GM19467 (cell line): Measurements from ENCODE around the gene ADD2.

Experiments
- ATAC-seq: cut with Tn5 transposase; IDR thresholded peaks from one replicate; pipeline ENCODE4 v1.9.1; 2021; ENCODE audit warnings: mild to moderate bottlenecking, moderate library complexity; ENCODE audit not compliant: unreplicated experiment

Gene ADD2

DNA sequence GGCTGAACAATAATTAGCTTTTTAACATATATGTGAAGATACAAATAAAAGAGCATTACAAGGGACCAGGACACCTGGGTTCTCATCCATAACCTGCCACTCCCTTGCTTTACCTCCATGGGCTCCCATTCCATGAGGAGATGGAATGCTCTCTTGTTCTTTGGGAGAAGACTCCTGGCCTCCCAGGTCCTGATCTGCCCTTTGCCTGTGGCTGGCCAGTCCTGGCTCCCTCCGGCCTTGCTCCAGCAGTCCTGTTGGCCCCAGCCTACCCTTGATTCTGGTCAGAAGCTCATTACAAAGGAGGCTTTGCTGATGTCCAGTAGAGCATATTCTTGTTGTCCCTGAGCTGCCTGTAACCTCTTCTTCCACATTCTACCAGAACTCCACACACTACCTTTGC is 60.3 kb downstream of the ADD2 start:
- no peak for ATAC-seq

DNA sequence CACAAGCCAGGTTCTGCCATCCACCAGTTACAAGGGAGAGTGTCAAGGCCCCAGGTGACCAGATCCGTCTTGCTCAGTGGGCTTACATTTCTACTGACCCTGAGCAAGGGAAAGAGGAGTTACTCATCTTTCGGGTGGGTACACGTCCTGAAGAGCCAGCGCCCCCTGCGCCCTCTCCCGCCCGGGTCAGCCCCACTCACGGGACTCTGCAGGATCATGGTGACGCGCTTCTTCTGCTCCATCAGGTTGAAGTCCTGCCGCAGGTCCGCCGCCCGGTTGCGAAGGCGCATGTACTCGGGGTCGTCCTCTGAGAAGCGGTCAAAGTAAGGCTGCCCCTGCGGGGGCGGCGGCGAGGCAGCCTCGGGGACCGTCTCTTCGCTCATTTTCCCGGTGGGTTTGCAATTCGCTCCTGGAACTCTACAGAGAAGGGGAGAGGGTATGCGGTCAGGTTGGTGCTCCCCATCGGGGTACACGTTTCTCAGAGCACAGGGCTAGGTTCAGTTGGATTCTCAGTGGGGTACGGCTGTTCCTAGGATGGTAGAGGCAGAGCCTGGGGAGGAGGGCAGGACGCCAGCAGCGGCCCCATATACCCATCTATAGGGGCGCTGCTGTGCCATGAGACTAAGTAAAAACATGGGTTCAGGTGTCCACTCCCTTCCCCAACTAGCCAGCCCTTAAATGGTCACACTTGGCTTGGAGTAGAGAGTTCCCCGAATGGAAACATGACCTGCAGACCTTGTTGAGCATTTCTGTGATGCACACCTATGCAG is 61.8 kb downstream of the ADD2 start:
- ATAC-seq = no peak

DNA sequence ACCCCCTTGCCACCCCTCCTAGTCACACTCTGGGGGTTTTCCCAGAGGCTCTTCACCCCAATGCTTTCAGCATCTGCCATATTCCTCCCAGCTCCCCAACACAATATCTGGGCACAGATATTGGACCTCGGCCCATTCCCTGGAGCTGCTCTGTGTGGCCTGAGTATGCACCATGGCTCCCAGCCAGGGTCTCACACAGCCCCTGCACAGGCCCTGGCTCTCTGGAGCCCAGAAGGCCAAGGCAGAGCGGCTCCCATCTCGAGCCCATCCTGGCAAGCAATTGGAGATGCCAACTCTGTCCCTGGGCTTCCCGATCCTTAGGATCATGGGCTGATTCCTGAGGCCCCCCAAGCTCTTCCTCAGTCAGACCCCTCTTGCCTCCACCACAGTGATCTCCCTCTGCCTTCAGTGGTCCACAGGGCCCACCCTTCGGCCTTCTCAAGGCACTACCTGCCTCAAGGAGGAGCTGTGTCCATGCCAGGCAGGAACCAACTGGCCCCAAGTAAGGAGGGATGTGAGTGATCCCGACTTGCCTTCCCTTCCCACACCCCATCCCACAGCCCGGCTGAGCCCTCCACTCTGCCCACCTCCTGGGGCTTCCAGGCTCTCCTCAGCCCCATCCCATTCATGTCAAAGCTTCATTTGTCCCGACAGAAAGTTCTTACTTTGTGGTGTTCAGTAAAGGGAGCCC is 62.7 kb downstream of the ADD2 start:
- ATAC-seq = no peak

DNA sequence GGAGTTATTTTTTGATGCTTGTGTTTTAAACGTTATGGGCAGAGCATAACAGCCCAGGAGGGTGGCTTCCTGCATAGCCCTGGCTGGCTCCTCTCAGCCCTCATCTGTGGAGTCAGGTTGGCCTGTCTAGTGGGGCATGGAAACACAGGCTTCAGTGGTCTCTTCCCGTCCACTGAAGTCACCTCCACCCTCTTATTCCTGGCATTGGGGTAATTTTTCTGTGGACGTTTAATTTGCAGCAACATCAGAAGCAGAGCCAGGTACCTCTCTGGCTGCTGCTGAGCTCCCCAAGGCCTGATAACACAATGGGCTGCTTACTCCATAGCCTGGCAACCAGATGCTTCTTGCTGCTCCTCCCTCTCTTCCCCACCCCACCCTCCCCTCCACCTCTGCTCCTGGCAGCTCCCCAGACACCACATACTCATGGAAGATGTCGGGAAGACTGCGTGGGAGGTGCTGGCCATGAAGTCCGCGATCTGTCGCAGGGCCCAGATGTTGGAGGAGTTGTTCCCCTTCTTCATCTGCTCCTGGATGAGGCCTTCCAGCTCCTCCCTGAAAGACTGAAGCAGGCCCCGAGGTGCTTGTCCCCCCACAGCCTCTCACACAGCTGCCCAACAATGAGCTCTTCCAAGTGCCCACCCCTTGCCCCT is 64.0 kb downstream of the ADD2 start:
- no peak for ATAC-seq

DNA sequence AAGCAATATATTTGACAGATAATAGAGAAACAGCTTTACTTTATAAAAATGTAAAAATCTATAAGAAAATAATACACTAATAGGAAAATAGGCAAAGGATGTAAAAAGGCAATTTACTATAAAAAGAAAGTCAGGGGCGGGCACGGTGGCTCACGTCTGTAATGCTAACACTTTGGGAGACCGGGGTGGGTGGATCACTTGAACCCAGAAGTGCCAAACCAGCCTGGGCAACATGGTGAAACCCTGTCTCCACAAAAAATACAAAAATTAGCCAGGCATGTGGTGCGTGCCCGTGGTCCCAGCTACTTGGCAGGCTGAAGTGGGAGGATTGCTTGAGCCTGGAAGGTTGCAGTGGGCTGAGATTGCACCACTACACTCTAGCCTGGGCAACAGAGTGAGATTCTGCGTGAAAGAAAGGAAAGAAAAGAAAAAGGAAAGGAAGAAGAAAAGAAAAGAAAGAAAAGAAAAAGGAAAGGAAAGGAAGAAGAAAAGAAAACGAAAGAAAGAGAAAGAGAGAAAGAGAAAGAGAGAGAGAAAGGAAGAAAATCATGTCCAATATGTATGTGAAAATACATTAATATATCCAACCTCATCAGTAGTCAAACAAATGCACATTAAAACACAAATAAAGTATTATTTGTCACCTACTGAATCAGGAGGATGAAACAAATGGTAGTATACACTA is 65.1 kb downstream of the ADD2 start:
- no peak for ATAC-seq

DNA sequence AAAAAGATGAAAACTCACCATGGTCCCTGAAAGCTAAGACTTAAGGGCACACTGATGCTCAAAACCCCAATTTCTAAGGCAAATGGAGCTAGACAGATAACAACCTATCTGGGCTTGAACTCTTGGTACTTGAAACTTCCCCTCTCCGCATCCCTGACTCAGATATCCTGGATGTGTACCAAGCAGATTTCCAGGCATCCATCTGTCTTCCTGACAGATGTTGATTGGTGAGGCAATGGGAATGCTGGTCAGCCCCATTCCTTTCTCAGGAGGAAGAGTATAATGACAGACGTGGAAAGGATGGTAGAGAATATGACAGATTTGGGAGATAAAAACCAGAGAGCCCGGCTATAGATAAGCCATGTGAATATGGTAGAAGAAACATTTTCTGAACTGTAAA is 69.2 kb downstream of the ADD2 start:
- ATAC-seq = no peak

DNA sequence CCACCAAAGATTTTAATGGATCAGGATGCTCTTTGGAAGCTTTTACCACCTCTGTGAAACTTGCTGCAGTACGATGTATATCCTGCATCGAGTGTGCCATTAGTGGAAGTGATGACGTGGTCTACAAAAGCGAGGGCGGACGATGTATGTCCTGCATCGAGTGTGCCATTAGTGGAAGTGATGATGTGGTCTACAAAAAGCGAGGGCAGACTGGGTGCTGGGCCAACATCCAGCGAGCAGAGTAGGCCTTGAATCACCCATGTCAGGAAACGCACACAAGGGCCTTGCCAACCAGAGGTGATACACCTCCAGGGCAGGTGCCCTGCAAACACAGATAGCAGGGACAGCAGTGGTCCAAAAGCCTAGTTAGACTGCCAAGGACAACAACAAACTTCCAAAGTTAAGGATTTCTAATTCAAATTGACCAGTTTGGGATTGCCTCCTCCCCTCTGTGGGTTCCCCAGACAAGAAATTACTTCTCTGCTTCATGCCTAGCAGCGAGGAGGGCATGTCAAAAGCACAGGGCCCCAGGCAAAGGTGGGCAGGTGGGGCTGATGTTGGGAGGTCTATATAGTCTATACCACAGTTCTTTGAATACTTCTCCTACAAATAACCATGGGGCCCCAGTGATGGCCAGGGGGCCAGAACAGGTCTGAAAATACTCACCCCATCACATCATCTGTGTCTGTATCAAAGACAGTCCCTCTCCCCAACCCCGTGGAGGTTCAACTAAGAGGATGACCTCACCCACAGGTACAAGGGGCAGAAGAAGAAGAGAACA is 70.2 kb downstream of the ADD2 start:
- no peak for ATAC-seq

DNA sequence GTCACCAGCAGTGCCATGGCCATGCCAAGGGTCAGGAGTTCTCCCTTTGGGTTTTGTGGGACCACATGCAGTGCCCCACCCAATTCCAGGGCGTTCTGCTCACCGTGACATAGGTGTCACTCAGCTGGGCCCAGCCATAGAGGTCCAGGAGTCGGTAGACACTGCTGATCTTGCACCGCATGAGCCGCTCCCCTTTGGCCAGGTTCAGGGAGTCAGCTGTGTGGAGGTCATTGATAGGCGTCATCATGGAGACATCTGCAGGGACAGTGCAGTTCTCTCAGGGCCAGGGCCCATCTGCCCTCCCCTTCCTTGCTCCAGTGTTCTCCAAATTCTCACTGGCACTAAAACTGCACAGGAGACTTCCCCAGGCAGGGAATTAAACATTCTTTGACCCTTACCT is 71.9 kb downstream of the ADD2 start:
- ATAC-seq = no peak

DNA sequence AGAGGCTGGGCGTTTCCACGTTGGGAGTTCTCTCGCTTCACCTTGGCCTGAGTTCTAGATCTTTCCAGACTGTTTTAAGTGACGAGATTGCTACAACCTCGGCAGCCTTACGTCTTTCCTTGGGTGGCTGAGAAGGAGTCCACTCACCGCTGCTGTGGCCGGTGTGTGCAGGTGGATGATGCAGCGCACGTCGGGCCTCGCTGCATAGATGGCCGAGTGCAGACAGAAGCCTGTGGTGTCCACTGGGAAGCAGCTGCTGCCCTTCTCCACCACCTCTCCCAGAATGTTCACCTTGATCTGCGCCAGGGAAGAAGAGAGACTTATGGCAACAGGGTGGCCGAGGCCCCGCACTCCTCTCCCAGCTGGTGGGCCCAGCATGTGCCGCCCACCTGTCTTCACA is 75.7 kb downstream of the ADD2 start:
- ATAC-seq = no peak

DNA sequence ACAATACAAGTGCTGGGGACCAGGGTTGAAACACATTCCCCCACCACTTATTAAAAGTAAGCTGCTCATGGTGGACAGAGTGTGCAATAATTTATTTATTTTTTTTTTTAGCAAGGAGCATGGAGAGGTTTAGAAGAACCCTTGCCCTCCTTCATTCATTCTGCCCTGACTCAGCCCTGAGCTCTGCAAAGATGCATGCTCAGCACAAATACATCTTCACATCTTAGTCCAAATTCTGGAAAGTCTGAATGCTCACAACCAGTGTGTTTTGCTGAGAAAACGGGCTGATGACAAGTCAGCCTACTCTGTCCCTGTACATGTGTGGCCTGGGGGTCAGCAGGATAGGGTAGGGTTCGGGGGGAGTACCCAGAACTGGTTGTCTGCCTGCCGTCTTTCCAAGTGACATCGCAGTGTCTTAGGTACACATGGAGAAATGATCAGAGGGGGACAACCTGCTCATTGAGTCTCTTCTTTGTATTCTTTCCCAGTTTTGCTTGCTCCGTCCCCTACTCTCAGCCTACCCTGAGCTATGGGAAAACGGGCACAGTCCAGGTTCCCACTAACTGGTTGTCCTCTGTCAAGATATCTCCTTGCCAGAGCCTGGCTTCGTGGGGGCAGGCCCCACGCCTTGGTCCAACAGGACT is 76.4 kb downstream of the ADD2 start:
- no peak for ATAC-seq

DNA sequence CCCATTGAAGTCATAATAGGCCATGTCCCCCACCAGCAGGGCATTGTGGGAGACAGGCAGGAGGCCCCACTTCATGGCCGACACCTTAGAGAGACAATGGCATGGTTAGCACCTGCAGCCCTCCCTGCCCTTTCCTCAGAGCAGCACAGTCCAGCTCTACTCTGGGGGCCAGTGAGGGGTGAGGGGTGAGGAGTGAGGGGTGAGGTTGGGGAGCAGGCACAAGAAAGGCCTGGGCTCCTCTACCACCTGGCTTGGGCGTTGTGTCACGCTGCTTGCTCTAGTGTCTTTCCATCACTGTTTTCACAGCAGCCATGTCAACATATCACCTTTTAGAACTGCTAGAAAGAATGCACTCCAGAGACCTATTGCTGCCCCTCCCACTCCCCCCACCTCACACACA is 77.2 kb downstream of the ADD2 start:
- no peak for ATAC-seq

DNA sequence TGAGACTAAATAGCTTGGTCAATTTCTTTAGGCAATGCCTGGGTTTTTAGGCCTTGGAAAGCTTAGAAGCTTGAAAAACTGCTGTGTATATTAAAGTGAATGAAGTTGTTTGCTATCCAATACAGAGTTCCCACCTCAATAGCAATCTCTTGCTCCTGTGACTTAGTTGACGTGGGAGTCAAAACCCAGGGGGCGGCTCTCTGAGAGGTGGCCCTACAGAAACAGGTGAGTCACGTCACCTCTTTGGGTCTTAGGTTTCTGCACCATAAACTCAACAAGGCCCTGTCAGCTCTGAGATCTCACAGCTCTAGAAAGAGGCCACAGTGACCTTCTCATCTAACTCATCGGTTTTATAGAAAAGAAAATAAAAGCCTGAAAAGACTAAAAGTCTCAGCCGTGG is 79.6 kb downstream of the ADD2 start:
- no peak for ATAC-seq

DNA sequence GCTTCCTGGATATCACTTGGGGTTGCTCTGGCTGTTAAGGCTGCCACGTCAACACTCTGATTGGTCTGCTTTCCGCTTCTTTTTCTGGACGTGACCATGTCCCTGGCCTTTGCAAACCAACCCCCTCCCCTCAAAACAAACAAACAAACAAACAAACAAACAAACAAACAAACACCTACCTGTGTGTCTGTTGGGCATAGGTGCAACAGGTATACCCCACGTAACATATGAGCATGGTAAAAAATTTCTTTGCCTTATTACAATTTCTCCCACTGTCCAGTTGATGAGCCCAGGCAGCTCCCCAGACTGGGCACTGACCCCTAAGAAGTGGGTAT is 80.6 kb downstream of the ADD2 start:
- ATAC-seq = no peak

DNA sequence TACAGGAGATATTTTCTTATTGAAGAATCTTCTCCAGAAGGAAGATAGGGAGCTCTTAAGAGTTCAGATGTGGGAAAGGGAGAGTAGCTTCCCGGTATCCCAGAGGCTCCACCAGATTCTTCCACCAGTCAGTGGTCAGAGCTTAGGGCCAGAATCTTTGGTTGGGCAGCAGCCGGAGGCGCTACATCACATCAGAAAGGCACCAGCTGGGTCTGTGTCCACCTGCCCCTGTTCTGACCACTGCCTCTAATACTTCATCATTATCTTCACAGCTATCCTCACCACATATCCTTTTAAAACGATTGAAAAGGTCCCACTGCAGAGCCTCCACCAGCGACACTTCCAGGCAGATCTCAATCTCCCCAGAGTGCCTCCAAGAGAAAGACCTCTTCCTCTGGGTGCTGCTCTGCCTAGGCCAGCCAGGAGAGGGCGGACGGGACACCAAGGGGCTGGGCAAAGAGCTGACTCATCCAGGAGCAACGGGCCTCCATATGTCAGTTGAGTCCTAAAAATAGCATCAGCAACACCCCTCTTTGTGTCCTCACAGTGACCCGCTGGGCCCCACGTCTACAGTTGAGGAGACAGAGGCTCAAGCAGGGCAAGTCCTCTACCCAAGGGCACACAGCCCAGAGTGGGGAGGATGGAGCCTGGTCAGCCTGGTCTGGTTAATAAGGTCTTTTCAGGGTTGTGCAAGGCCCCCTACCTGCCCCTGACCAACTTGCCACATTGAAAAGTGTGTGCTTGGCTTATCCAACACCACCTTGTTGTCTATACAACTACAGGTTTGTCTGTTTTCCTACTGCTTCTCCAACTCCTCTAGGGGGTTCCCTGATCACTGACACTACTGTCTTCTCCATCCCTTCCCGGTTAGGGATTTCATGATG is 81.2 kb downstream of the ADD2 start:
- no peak for ATAC-seq

DNA sequence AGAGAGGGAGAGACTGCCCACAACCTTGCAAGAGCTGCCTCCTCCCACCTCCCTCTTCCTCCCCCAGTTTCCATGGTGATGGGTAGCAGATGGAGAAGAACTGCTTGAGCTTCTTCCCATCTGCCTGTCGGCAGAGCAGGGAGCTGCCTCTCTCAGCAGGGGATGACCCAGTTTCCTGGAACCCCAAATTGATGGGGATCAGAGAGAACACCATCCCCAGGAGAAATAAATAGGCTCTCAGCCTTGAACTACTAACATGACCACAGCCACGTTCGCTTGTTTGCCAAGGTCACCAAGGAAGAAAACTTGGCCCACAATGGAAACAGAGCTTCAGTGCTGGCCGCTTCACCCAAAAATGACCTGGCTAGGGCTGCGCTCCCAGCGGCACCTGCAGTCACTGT is 82.2 kb downstream of the ADD2 start:
- ATAC-seq = no peak

DNA sequence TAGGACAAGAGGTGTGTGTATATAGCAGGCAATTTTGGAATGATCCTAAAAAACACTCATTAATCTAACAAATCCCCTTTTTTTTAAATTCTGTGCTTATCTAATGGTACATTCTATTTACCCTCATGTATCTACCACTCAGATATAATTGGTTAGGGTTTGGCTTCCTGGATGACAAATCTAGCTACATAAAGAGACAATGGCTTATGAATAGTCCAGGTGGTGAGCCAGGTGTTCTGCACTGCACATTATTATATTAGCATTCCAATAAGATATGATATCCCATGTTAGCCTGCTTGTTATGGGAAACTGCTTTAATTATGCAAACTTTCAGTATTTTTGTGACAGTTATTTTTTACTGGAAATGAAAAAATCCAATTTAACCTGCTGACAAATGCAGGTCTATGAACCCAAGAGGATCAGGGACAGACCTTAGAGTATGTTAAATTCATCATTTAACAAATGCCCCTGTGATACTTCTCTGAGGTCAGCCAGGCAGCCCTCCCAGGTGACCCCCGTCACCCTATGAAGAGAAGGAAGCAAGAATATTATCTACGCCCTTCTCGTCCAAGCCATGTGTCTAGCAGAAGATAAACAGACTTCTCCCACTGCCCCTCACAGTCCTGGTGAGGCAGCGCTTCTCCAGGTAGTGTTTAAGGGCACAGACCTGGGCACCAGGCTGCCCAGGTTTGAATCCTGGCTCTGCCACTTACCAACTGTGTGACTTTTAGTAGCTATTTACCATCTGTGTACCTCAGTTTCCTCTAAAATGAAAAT is 83.0 kb downstream of the ADD2 start:
- no peak for ATAC-seq

DNA sequence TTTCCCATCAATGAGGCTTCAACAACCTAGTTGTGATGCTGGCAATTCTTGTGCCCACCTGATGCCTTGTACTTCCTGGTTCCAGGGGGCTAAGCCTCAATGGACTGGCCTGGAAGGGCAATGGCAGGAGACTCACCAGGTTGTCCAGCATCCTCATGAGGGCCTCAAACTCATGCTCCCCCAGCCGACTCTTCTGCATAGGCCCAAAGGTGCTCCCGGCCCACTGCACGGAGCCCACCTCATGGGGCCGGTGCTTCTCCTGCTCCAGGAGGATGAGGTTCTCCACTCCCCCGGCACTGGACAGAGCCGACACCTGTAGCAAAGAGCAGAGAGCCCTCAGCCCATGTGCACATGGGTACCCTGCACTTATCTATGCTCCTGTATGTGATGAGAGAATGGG is 84.5 kb downstream of the ADD2 start:
- no peak for ATAC-seq

DNA sequence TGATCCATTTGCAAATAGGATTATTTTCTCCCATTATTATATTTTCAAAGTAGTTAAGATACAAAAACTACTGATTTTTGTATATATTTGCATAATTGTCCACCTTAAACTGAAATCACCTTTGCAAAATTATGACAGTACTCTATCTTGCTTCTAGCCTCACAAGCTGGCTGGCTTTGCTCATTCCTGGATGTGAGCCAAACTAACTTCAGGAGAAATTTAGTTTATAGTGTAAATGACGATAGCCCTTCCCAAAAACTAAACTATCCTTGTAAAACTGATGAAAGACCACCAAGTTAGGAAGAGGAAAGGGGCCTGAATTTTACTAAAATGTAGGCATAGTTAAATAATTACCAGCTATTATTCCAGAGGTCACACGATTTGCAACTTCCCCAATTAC is 87.3 kb downstream of the ADD2 start:
- ATAC-seq = no peak

DNA sequence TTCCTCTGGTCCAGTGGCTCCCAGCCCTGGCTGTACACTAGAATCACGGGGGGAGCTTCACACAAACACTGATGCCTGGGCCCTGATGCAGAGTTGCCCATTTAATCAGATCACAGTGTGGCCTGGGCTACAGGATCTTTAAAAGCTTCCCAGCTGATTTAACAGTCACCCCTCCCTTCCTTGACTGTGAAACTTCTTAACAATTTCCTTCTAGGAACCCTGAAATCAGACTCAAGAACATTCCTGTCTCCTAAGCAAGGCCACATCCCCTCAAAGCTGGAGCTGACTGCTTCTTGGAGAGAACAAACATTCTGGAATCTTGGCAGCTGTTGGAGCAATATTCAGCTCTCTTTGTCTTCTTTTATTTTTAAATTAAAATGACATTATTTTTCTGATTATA is 88.7 kb downstream of the ADD2 start:
- ATAC-seq = no peak
